ENCODE data around the gene PTGS1.
"Not testable (repeated sequence)": the region's sequence is repeated elsewhere in the genome, so short reads cannot be mapped to it uniquely, and the experiment has no call there.

Gene PTGS1

DNA sequence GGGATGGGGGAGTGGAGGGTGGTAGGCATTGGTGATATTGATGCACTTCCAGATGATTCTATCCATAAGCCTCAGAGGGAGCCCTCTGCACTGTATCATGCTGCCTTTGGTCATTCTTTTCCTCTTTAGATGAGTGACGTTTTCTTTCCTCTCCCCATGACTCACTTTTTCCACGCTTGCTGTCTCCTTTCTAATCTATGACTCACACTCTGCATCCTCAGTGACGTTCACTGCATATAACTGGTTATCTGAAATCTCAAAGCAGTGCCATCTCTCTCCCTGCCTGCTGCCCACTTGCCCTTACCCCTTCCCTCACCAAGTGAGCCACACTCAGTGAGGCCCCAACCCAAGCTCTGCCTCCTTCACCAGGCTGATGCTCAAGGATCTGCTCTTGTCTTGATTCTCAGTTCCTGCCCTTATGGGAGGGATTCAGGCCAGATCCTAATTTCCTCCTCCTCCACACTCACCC, 31.6 kb downstream of the PTGS1 start:
- peak; percentile 8 for DNase-seq

DNA sequence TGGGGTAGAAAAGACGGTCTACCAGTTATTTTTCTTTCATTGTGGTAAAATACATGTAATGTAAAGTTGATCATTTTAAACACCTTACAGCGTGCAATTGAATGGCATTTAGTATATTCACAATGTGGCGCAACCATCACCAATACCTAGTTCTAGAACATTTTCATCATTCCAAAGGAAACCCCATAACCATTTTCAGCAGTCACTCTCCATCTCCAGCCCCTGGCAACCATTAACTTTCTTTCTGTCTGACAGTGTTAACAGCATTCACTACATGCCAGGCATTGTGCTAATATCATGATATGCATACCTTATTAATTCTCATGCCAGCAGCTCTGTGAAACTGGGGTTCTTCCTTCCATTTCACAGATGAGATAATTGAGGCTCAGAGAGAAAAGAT, 32.0 kb downstream of the PTGS1 start:
- no peak for DNase-seq

DNA sequence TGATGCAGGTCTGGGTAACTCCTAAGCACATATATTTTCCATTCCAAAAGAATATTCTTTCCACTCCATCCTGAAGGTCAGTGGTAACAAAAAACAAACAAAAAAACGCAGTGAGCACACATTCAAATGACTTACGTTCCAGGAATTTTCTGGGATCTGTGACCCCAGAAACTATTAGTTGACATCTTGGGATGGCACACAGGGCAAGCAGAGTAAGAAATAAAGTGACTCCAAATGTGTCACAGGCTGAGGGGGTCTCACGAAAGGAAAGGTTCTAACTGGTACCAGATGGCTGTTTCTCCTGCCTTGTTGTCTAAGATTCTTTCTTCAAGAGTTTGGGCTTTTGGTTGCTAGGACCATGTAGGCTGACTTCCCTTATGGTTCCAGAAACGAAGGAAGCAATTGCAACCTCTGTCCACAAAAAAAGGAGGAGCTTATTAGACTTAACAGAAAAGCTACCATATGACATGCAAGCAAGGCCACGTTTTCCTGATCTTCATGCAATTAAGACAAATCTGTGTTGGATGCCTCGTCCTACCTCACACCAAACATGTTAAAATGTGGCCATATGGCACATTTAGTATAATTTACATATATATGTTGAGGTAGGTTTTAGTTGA, 32.7 kb downstream of the PTGS1 start:
- no peak for DNase-seq

DNA sequence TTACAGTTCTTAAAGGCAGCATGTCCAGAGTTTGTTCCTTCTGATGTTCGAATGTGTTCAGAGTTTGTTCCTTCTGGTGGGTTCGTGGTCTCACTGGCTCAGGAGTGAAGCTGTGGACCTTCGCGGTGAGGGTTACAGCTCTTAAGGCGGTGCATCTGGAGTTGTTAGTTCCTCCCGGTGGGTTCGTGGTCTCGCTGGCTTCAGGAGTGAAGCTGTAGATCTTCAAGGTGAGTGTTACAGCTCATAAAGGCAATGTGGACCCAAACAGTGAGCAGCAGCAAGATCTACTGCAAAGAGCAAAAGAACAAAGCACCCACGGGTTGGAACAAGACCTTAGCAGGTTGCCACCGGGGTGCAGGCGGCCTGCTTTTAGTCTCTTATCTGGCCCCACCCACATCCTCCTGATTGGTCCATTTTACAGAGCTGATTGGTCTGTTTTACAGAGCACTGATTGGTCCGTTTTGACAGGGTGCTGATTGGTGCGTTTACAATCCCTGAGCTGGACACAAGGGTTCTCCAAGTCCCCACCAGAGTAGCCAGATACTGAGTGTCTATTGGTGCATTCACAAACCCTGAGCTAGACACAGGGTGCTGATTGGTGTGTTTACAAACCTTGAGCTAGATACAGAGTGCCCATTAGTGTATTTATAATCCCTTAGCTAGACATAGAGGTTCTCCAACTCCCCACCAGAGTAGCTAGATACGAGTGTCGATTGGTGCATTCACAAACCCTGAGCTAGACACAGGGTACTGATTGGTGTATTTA, 34.7 kb downstream of the PTGS1 start:
- DNase-seq = not testable (repeated sequence)

DNA sequence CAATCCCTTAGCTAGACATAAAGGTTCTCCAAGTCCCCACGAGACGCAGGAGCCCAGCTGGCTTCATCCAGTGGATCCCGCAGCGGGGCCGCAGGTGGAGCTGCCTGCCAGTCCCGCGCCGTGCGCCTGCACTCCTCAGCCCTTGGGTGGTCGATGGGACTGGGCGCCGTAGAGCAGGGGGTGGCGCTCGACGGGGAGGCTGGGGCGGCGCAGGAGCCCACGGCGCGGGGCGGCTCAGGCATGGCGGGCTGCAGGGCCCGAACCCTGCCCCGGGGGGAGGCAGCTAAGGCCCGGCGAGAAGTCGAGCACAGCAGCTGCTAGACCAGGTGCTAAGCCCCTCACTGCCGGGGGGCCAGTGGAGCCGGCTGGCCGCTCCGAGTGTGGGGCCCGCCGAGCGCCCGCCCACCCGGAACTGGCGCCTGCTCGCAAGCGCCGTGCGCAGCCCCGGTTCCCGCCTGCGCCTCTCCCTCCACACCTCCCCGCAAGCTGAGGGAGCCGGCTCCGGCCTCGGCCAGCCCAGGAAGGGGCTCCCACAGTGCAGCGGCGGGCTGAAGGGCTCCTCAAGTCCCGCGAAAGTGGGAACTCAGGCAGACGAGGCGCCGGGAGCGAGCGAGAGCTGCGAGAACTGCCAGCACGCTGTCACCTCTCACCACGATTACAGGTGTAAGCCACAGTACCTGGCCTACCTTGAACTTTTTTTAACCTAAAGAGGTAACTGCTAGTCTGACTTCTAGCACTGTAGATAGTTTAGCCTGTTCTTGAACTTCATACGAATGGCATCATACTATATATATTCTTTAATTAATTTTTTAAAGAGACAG, 35.5 kb downstream of the PTGS1 start:
- no peak for DNase-seq

DNA sequence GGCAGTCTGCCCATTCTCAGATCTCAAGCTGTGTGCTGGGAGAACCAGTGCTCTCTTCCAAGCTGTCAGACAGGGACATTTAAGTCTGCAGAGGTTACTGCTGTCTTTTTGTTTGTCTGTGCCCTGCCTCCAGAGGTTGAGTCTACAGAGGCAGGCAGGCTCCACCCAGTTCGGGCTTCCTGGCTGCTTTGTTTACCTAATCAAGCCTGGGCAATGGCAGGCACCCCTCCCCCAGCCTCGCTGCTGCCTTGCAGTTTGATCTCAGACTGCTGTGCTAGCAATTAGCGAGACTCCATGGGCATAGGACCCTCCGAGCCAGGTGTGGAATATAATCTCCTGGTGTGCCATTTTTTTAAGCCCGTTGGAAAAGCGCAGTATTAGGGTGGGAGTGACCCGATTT, 43.3 kb downstream of the PTGS1 start:
- not testable (repeated sequence) for DNase-seq

DNA sequence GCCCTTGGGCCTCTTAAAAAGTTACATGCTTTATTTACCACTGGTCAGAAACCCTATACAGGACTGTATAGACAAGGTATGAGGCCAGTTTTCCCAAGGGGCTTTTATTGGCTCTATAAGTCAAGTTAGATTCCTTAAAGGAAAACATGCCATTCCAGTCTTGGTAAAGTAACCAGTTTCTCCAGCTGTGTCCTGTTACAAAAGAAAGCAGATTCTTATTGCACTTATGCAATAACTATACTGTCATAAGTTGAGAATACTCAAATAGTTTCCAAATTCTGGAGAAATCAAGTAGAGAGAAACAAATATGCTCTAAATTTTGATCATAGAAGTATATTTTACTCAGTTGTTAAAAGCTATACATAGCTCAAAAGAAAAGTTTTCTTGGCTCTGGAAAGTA, 47.2 kb downstream of the PTGS1 start:
- no peak for DNase-seq

DNA sequence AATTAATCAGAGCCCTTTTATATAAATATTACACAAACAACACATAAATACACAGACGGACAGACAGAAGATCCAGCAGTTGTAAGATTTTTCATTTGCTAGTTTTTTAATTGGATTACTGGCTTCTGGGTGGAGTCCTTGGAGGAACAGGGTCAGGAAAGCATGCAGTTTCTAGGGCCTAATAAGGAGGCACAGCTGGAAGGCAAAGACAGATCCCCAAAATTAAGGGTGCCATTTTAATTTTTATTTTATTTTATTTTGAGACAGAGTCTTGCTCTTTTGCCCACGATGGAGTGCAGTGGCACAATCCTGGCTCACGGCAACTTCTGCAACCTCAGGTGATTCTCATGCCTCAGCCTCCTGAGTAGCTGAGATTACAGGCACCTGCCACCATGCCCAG, 49.5 kb downstream of the PTGS1 start:
- no peak for DNase-seq

DNA sequence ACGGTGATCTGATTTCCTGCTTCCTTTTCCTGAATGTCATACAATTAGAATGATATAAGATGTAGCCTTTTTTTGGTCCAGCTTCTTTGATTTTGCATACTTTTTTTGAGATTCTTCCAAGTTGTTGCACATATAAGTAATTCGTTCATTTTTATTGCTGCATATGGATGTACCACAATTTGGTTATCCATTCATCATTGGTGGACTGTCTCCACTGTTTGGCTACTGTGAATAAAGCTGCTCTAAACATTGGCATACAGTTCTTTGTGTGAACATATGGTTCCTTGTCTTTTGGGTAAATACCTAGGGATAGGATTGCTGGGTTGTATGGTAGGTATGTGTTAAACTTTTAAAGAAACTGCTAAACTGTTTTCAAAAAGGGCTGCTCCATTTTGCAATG, 54.3 kb downstream of the PTGS1 start:
- no peak for DNase-seq

DNA sequence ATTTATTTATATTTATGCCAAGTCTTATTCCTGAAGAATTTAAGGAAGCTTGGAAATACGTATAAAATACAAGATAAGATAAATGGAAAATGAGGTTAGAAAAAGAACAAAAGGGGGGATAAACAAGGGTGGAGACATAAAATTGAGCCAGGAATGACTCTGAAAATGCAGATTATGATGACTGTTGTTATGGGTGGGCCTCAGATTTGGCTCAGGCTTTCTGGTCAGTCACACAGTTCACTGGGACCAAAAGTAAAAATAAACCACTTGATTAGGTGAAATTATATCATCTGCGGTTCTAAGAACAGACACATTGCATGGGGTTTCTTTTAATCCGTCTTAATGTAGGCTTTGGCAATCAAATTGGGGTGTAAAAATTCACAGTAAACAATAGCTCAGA, 55.9 kb downstream of the PTGS1 start:
- no peak for DNase-seq

DNA sequence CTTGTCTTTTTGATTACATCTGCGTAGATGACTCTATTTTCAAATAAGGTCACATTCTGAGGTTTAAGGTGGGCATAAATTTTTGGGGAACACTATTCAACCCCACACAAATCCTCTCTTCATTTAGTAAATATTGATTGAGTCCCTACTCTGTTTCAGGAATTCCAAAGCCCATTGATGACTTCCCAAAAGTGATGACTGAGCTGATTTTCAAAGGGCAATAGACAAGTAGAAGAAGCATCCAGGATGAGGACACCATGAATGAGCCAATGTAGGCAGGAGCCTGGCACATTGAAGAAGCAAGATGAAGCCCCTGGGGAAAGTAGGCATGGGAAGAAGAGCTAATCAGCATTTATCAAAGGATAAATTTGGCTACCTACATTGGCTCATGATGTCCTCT, 71.7 kb downstream of the PTGS1 start:
- DNase-seq = no peak

DNA sequence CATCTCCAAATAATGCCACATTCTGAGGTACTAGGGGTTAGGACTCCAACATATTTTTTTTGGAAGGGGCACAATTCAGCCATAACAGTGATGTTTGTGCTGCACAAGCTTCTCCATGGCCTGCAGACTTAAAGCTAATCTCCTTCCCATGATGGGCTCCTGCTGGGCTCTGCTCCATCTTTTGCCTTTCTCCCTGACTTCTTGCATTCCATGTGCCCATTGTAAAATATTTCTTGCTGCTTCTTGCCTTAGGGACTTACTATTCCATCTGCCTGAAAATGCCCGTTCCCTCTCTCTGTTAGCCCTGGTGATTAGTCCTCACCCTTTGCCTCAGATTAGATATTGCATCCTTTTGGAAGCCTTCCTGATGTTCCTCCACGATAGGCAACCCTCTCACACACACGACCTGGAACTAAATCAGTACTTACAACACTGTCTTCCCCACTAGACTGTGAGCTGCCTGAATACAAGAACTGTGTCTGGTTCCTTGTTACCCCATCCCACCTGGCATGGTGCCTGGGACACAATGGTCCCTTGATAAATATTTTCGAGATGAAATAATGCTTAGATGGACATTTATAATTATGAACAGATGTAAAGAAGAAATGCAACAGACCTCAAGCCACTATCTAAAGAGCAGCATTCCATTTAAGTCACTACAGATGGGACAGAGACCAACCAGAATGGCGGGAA, 73.4 kb downstream of the PTGS1 start:
- DNase-seq = no peak

Data from eye (tissue), 1 donor.